Right cardiac atrium (tissue), 5 donors: ENCODE data around the gene APLF. TPM values are rescaled to one million over a fixed set of nuclear protein-coding genes. Genes with fewer than 3 reads are reported as not detected.
"Not testable (repeated sequence)": the region's sequence is repeated elsewhere in the genome, so short reads cannot be mapped to it uniquely, and the experiment has no call there.

Source experiments
- ATAC-seq, 2 donors: fragments of 200-7000 bp; cut with Tn5 transposase; one replicate each; pipeline versions ENCODE4 v1.8.0 to v1.9.1; 2020; ENCODE audit warnings: moderate library complexity in 2 of 2, mild to moderate bottlenecking in 1 of 2
- DNase-seq, 3 donors: peaks; one replicate each; pipeline ENCODE4 v3.0.0-alpha.2; 2020
- H3K27ac ChIP-seq: one replicate; pipeline ENCODE4 v1.5.1; 2013; ENCODE audit warnings: mild to moderate bottlenecking, low read length, control low read depth, moderate library complexity
- H3K27me3 ChIP-seq: one replicate; pipeline ENCODE4 v1.6.1; 2013; ENCODE audit not compliant: control insufficient read depth, insufficient read depth
- H3K4me1 ChIP-seq: one replicate; pipeline ENCODE4 v1.6.1; 2013; ENCODE audit warnings: low read length; ENCODE audit not compliant: control insufficient read depth, insufficient read depth
- H3K4me3 ChIP-seq: one replicate; pipeline ENCODE4 v1.5.1; 2013; ENCODE audit warnings: low read length, control low read depth
- H3K9me3 ChIP-seq: one replicate; pipeline ENCODE4 v1.6.1; 2013; ENCODE audit warnings: low read length; ENCODE audit not compliant: control insufficient read depth
- WGBS: extraction: QIAGEN DNeasy Blood & Tissue Kit; methylation state at CpG from one replicate; pipeline ENCODE4 v1.1.7; 2013; 5-methylcytosine and 5-hydroxymethylcytosine counted together
- intact Hi-C, 4 donors: fragments of 100-400 bp; cut with DNase I; formaldehyde crosslinking; loops; one replicate each; pipeline versions ENCODE4 v1.11.0 to v1.14.0; 2022 to 2023
- polyA plus RNA-seq: library from polyadenylated mRNA; stranded (reverse); fragments of 200-250 nt; gene quantifications from one replicate; pipeline ENCODE4 v1.2.3, GENCODE V29; 2013
- total RNA-seq, 4 donors: library from RNA; stranded (reverse); fragmentation: NEBNext Ultra II Directional; extraction: Animal tissue kit (Norgen Biotek cat#: 25700); gene quantifications; one replicate each; pipeline ENCODE4 v1.2.1, GENCODE V29; 2021
- donor health status: healthy with polysubstance abuse.
- donor health status: DM: no; HTN: yes; CAD: no.
- donor health status: DM: no; HTN: no; CAD: no.
- donor health status: DM: no; HTN: yes; CAD: no; lungs with severe emphysema.
- donor health status: DM: yes; HTN: yes; CAD: no.

Gene APLF
- total and polyA plus RNA-seq, 5 donors: 0.72 to 7.6 (median 6.6) TPM

DNA sequence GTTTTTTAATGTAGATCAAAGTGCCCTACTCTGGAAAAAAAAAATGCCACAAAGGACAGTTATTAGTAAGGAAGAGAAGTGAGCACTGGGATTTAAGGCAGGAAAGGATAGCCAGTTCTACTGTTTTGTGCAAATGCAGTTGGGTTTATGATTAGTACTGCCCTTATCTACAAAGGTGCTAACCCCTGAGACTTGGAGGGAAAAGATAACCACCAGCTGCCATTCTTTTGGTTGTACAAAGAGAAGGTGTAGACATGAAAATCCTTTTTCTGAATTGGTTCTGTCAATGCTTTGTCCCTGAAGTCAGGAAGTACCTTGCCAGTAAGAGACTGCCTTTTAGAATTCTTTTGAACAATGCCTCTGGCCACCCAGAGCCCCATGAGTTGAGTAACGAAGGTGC lies 11.3 kb downstream of the APLF start:
- 80% methylated on average over 1 of the region's 1 CpG for WGBS

DNA sequence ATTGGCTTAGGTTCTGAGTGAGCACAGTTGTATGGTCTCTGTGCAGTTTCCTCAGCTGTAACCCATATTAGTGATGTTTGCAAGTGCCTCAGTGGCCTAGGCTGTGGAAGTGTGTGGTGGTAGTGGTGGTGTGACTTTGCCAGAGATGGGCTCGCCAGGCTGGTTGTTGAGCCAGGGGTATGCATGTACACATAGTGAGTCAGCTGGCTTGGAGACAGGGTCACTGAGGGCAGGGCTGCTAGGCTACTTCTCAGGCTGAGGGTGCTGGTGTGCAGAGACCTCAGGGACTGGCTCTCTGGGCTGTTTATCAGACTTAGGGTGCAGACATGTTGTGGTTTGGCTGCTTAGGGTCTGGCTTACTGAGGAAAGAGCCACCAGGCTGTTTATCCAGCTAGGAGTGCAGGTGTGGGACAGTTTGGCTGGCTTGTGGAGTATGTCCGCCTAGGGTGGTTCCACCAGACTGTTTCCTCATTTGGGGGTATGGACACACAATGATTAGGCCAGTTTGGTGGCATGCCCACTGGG lies 15.0 kb downstream of the APLF start:
- WGBS: 93% methylated on average over 2 of the region's 2 CpGs
- Histone ChIP-seq H3K27me3 (no peaks in the 10 kb centered on the region), H3K4me1 (no peaks in the 10 kb centered on the region), H3K4me3 (no peak overlapping the region), H3K27ac (no peak overlapping the region), H3K9me3 (no peaks in the 10 kb centered on the region)
- peak in 1 of 3 donors; percentile 41 for DNase-seq
- intact Hi-C loops: loop anchor here in 1 of 4 donors (10.0 kb wide), 1 partner anchor 442 kb away; no protein-coding TSS in a partner anchor
- no peak for ATAC-seq

More for the DNA sequence above, 11.3 kb downstream of the APLF start:
- intact Hi-C loops: no loop called here
- no peak overlapping the region for H3K27ac ChIP-seq
- H3K27me3 ChIP-seq: no peaks in the 10 kb centered on the region
- no peaks in the 10 kb centered on the region for H3K9me3 ChIP-seq
- ATAC-seq (no peak), DNase-seq (no peak)
- no peak overlapping the region for H3K4me3 ChIP-seq
- no peaks in the 10 kb centered on the region for H3K4me1 ChIP-seq

DNA sequence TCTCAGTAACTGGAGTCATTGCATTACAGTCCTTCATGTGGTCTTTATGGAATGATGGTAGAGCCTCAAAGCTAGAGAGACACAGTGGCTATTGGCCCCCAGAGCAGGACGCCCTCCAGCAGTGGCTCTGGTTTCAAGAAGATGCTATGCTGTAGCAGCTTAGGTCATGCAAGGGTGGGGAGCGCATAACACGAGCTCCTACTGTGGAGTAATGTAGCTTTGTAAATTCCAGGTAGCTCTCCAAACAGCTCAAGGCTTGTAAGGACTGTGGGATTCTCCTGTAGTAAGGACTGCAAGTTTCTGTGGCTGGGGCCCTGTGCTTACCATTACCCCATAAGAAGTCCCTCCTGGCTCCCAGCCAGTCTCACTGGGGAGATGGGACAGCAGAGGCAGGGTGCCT lies 15.6 kb downstream of the APLF start:
- 85% methylated on average over 3 of the region's 3 CpGs for WGBS
- Histone ChIP-seq H3K9me3 (no peaks in the 10 kb centered on the region), H3K4me3 (no peak overlapping the region), H3K4me1 (no peaks in the 10 kb centered on the region), H3K27ac (no peak overlapping the region), H3K27me3 (no peaks in the 10 kb centered on the region)
- intact Hi-C loops: loop anchor here in 1 of 4 donors (10.0 kb wide), 1 partner anchor 442 kb away; no protein-coding TSS in a partner anchor
- DNase-seq: no peak
- no peak for ATAC-seq

DNA sequence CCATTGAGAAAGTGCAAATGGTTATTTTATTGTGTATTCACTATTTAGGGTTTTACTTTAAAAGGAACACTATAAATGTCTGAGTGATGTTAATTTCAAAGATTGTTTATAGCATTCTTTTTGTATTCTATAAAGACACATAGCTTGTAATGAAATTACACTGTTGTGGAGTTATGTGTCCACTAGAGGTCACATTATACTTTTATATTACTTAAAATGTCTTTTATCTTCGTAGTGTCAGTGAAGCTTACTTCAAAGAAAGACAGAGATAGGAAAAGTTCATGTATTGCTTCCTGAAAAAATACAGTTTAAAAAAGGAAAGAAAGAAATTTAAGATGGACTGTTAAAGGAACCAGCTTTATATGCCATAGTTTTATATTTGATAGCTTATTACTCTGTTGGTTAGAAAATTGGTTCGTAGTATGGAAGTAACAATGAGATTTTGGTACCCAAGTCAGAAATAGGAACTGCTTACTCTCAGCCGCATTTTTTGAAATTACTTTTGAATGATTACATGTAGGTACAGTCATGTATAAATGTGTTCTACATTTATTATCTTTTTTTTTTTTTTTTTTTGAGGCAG lies 20.5 kb downstream of the APLF start:
- H3K27ac ChIP-seq: no peak overlapping the region
- no peaks in the 10 kb centered on the region for H3K9me3 ChIP-seq
- 49% methylated on average over 3 of the region's 3 CpGs for WGBS
- H3K27me3 ChIP-seq: no peaks in the 10 kb centered on the region
- DNase-seq (no peak), ATAC-seq (no peak)
- no peak overlapping the region for H3K4me3 ChIP-seq
- intact Hi-C loops: loop anchor here in 1 of 4 donors (10.0 kb wide), 1 partner anchor 437 kb away; no protein-coding TSS in a partner anchor
- H3K4me1 ChIP-seq: no peaks in the 10 kb centered on the region

DNA sequence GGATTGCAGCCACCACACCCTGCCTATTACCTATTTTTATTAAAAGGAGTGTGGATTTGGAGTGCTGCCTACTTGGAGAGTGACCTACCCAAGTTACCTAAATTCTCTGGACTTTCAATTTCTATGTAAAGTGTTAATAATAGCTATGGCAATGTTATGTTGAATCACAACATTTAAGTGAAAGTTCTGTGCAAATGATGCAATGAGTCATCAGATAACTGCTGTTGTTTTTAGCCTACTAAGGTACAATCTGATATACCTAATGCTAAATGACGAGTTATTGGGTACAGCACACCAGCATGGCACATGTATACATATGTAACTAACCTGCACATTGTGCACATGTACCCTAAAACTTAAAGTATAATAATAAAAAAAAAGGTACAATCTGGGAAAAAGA lies 21.2 kb downstream of the APLF start:
- not testable (repeated sequence) for H3K4me3 ChIP-seq, H3K4me1 ChIP-seq, H3K9me3 ChIP-seq, ATAC-seq, H3K27me3 ChIP-seq, DNase-seq, H3K27ac ChIP-seq
- intact Hi-C loops: loop anchor here in 1 of 4 donors (10.0 kb wide), 1 partner anchor 436 kb away; no protein-coding TSS in a partner anchor
- WGBS: 98% methylated on average over 1 of the region's 1 CpG

DNA sequence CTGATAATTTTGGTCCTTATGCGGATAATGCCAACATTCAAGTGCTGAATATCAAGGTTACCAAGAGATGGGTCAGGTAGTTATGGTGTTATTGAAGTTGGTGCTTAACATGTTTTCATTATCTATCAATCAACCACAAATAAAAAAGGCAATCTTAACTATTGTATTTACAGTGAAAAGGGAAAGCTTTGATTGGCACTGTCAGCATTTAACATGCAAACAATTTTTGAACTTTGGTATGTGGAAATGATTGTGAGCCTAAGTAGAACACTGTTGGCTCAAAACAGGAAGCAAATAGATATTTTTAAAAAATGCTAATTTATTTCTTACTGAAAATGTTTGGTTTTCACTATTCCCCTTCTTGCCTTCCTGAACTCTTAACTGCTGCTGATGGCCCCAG lies 21.9 kb downstream of the APLF start:
- H3K4me3 ChIP-seq: no peak overlapping the region
- ATAC-seq (no peak), DNase-seq (no peak)
- no peaks in the 10 kb centered on the region for H3K27me3 ChIP-seq
- no peaks in the 10 kb centered on the region for H3K9me3 ChIP-seq
- intact Hi-C loops: loop anchor here in 1 of 4 donors (10.0 kb wide), 1 partner anchor 436 kb away; no protein-coding TSS in a partner anchor
- H3K4me1 ChIP-seq: no peaks in the 10 kb centered on the region
- WGBS: 95% methylated on average over 1 of the region's 1 CpG
- H3K27ac ChIP-seq: no peak overlapping the region

DNA sequence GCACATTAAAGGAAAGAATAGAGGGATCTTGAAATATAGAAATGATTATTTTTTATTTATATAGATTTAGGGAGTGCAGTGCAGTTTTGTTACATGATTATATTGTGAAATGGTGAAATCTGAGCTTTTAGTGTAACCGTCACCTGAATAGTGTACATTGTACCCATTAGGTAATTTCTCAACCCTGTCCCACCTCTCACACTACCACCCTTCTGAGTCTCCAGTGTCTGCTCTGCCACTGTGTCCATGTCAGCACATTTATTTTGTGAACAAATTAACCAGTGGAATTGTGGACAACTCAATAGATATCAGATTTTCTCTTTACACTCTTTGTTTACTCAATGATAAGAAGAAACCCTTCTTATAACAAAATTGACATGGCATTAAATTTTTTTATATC lies 24.2 kb downstream of the APLF start:
- whole genome bisulfite sequencing: 97% methylated on average over 1 of the region's 1 CpG
- Histone ChIP-seq H3K4me1 (no peaks in the 10 kb centered on the region), H3K27me3 (no peaks in the 10 kb centered on the region), H3K27ac (no peak overlapping the region), H3K9me3 (no peaks in the 10 kb centered on the region), H3K4me3 (no peak overlapping the region)
- DNase-seq (no peak), ATAC-seq (no peak)
- intact Hi-C loops: no loop called here

DNA sequence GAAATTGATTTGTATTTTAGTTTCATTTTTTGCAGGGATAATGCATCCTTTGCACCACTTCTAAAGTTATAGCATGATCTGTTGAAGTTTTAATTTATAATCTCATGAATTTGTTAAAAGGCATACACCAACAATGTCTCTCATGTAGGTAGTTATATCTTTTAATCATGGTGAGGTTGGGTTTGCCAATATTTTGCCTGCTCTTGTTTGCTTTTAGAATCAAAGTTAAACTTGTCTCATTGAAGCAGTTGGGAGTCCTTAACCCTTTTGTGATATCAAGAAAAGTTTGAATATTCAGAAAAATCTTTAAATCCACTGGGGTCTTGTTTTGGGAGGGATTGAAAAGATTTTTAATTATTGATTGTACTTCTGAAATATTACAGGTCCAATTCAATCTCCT lies 31.7 kb downstream of the APLF start:
- Histone ChIP-seq H3K4me1 (no peaks in the 10 kb centered on the region), H3K4me3 (no peak overlapping the region), H3K27ac (no peak overlapping the region), H3K9me3 (no peaks in the 10 kb centered on the region), H3K27me3 (no peaks in the 10 kb centered on the region)
- intact Hi-C loops: no loop called here
- DNase-seq (no peak), ATAC-seq (no peak)

DNA sequence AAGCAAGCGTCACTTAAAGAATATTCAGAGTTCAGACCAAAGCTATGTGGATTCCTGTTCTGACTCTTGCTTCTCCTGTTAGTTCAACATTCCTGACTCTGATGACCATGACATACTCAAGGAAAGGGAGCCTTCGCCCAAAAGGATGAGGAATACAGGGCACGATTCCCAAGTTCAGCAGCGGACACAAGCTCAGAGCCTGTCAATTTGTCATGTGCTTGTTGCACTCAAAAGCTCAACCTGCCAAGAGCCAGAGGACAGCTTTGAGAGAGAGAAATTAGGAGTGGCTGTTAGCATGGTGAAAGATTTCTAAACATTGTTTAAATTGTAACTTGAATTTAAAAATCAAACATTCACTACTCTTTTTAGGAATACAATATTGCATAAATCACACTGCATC lies 33.3 kb downstream of the APLF start:
- WGBS: 85% methylated on average over 4 of the region's 4 CpGs
- Histone ChIP-seq H3K27me3 (no peaks in the 10 kb centered on the region), H3K9me3 (no peaks in the 10 kb centered on the region), H3K4me1 (no peaks in the 10 kb centered on the region), H3K4me3 (no peak overlapping the region), H3K27ac (no peak overlapping the region)
- DNase-seq (no peak), ATAC-seq (no peak)
- intact Hi-C loops: no loop called here

DNA sequence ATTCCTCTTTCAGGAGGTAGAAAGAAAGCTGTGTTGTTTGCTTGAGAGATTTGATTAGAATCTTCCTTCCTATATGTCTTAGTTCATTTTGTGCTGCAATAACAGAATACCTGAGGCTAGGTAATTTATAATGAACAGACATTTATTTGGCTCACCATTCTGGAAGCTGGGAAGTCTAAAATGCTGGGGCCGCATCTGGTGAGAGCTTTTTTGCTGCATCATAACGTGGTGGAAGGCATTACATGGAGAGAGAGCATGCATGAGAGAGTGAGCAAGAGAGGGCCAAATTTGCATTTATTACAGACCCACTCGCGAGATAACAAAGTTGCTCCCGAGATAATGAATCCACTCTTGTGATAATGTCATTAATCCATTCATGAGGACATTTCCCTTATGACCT lies 34.4 kb downstream of the APLF start:
- intact Hi-C loops: no loop called here
- no peak for ATAC-seq
- 72% methylated on average over 5 of the region's 5 CpGs for WGBS
- H3K27me3 ChIP-seq: no peaks in the 10 kb centered on the region
- DNase-seq: no peak
- H3K9me3 ChIP-seq: no peaks in the 10 kb centered on the region
- no peak overlapping the region for H3K27ac ChIP-seq
- no peaks in the 10 kb centered on the region for H3K4me1 ChIP-seq
- H3K4me3 ChIP-seq: no peak overlapping the region

DNA sequence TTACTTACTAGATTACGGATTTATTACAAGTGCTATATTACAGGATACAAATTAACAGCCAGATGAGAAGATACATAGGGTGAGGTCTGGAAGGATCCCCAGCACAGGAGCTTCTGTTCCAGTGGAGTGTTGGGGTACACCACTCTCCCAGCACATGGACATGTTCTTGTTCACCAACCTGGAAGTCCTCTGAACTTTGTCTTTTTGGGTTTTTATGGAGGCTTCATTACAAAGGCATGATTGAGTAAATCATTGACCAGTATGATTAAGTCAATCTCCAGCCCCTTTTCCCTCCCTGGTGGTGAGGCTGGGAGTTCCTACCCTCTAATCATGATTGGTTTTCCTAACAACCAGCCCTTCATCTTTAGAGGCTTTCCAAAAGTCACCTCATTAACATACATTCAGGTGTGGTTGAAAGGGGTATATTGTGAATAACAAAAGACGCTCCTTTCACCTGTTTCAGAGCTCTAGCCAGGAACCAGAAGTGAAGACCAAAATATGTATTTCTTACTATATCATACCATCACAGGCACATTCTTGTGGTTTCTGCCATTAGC lies 38.3 kb downstream of the APLF start:
- Histone ChIP-seq H3K4me1 (no peaks in the 10 kb centered on the region), H3K27ac (no peak overlapping the region), H3K9me3 (no peaks in the 10 kb centered on the region), H3K27me3 (no peaks in the 10 kb centered on the region), H3K4me3 (no peak overlapping the region)
- WGBS: 98% methylated on average over 2 of the region's 2 CpGs
- intact Hi-C loops: no loop called here
- ATAC-seq (no peak), DNase-seq (no peak)
